Ovary (tissue), 9 donors: ENCODE data around the gene RGS9BP. TPM values are rescaled to one million over a fixed set of nuclear protein-coding genes. Genes with fewer than 3 reads are reported as not detected.

Experiments
- DNase-seq, 5 donors: peaks; one replicate each; pipeline ENCODE4 v3.0.0-alpha.2; 2019 to 2020
- H3K27ac ChIP-seq, 2 donors: fragments of 200-600 bp; one replicate each; pipeline versions ENCODE4 v1.5.1 to v1.8.0; 2019 to 2022
- H3K27me3 ChIP-seq: fragments of 200-600 bp; one replicate; pipeline ENCODE4 v1.8.0; 2022
- H3K36me3 ChIP-seq: fragments of 200-600 bp; sonication (generic); one replicate; pipeline ENCODE4 v1.5.1; 2019
- H3K4me1 ChIP-seq: one replicate; pipeline ENCODE4 v1.8.1; 2013; ENCODE audit warnings: mild to moderate bottlenecking, moderate library complexity; ENCODE audit not compliant: insufficient read depth
- H3K4me3 ChIP-seq: fragments of 200-600 bp; sonication (generic); one replicate; pipeline ENCODE4 v1.5.1; 2017
- H3K9me3 ChIP-seq, 2 donors: fragments of 200-600 bp in 1 of 2; sonication (generic) in 1 of 2; one replicate each; pipeline versions ENCODE4 v1.5.1 to v1.8.1; 2013 to 2019; ENCODE audit warnings: mild to moderate bottlenecking in 1 of 2, moderate library complexity in 1 of 2
- EP300 ChIP-seq: sonication (generic); formaldehyde crosslinking; IDR thresholded peaks from one replicate; pipeline ENCODE4 v1.6.1; 2017; ENCODE audit warnings: antibody characterized with exemption
- POLR2A ChIP-seq: fragments of 450-650 bp; IDR thresholded peaks from one replicate; pipeline ENCODE4 v1.6.1; 2017; ENCODE audit warnings: antibody characterized with exemption, mild to moderate bottlenecking, moderate library complexity
- WGBS, 3 donors: extraction: QIAGEN DNeasy Blood & Tissue Kit in 1 of 3; methylation state at CpG; one replicate each; pipeline versions ENCODE4 v1.1.5 to v1.1.7; 2013 to 2017; 5-methylcytosine and 5-hydroxymethylcytosine counted together
- intact Hi-C, 4 donors: fragments of 100-400 bp; cut with DNase I; formaldehyde crosslinking; loops; one replicate each; pipeline versions ENCODE4 v1.11.0 to v1.15.1; 2022 to 2023
- polyA plus RNA-seq, 2 donors: library from polyadenylated mRNA; stranded (reverse); fragments of 200-250 nt in 1 of 2; fragments of 350-450 nt in 1 of 2; fragmentation: Illumina TruSeq in 1 of 2; extraction: RNeasy Lipid Tissue Mini Kit (QIAGEN cat#74804) in 1 of 2; gene quantifications; one replicate each; pipeline ENCODE4 v1.2.3, GENCODE V29; 2013 to 2014
- total RNA-seq, 7 donors: library from RNA; depleted of rRNA in 2 of 7; stranded (reverse); fragments of >200 nt in 2 of 7; fragmentation: NEBNext Ultra II Directional in 3 of 7; extraction: Animal tissue kit (Norgen Biotek cat#: 25700) in 3 of 7; gene quantifications; one replicate each; pipeline versions ENCODE4 v1.1.0 to v1.2.4, GENCODE V29; 2016 to 2023
- TF ChIP-seq, protein P1 (sequence below), 3 donors: fragments of 450-650 bp in 2 of 3; fragments of 200-600 bp in 1 of 3; IDR thresholded peaks; one replicate each; pipeline versions ENCODE4 v1.5.1 to v1.8.0; 2016 to 2022; ENCODE audit warnings: antibody characterized with exemption in 3 of 3, mild to moderate bottlenecking in 1 of 3
- donor health status: DM: no; HTN: no; CAD: no; lungs with moderate emphysema.
- donor health status: DM: no; HTN: no; CAD: no.
- donor health status: Bipolar disorder and iron deficiency.
- donor health status: DM: yes; HTN: yes; CAD: no.
- donor health status: DM: no; HTN: no; CAD: no.
- donor health status: DM: yes; HTN: yes; CAD: no.

RGS9BP gene
- total and polyA plus RNA-seq, 9 donors: 0.06 to 0.31 (median 0.16) TPM; not detected in 5

DNA sequence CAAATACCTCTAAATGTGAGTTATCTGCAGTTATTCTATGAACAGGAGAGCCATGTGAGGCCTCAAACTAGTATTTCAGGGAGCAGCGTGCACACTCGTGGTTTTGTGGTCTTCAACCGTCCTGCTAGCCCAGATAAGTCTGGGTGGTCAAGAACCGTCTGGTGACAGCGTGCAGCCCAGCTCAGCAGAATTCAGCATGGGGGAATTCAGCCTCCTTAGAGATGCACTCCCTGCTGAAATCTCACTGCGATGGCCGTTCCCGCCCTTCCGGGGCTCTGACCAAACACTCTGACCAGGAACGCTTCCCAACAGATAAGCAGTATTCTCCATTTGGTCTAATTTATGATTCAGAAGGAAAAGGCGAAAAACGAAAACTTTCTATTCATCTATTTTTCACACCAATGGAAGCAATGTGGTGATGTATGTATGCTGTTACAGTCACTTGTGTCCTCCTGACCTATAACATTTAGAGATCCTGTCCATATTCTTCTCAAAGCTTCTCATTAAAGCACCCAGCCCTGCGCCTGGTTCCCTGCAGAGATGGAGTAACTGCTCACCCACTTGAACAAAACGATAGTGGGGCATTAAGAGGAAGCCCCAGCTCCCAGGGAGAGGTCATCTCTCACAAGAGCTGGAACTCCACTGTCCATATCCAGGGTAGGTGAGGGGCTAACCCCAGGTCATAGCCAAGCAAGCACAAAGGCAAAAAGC, 3.6 kb upstream of the RGS9BP start:
- Histone ChIP-seq H3K36me3 (no peaks in the 10 kb centered on the region), H3K27me3 (peaks cover 5% of the 10 kb centered on the region), H3K9me3 (no peaks in the 10 kb centered on the region), H3K4me3 (no peak overlapping the region), H3K27ac (no peak overlapping the region), H3K4me1 (peaks cover 2% of the 10 kb centered on the region)
- intact Hi-C loops: no loop called here
- 71 to 85% (median 78%) methylated on average over 14 of the region's 14 CpGs for WGBS, 3 donors
- TF ChIP-seq EP300: no peak
- TF ChIP-seq, protein P1, sequence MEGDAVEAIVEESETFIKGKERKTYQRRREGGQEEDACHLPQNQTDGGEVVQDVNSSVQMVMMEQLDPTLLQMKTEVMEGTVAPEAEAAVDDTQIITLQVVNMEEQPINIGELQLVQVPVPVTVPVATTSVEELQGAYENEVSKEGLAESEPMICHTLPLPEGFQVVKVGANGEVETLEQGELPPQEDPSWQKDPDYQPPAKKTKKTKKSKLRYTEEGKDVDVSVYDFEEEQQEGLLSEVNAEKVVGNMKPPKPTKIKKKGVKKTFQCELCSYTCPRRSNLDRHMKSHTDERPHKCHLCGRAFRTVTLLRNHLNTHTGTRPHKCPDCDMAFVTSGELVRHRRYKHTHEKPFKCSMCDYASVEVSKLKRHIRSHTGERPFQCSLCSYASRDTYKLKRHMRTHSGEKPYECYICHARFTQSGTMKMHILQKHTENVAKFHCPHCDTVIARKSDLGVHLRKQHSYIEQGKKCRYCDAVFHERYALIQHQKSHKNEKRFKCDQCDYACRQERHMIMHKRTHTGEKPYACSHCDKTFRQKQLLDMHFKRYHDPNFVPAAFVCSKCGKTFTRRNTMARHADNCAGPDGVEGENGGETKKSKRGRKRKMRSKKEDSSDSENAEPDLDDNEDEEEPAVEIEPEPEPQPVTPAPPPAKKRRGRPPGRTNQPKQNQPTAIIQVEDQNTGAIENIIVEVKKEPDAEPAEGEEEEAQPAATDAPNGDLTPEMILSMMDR (IDR thresholded peaks at IDR 0.05): no peak
- no peak for TF ChIP-seq POLR2A
- DNase-seq: no peak

DNA sequence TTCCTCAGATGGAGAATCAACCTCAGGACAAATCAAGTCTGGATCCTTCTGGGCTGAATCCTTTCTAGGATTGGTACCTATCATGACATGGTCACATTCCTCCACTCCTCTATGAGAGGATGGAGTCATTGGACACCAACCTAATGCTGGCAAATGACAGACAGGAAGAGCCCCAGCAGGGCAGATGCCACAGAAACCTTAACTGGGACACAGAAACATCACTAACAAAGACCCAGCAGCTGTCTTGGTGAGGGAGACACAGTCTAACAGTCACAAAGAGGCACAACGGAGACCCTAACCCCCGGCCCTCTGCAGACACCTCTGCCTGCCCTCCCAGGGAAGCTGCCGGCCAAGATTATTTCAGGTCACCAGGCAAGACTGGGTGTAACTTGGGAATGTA, 2.8 kb upstream of the RGS9BP start:
- TF ChIP-seq POLR2A (no peak), EP300 (no peak)
- TF ChIP-seq, protein P1 (IDR thresholded peaks at IDR 0.05): no peak
- H3K4me1 ChIP-seq: peaks cover 2% of the 10 kb centered on the region
- H3K27me3 ChIP-seq: peaks cover 7% of the 10 kb centered on the region
- no peak overlapping the region for H3K27ac ChIP-seq
- no peak overlapping the region for H3K4me3 ChIP-seq
- no peaks in the 10 kb centered on the region for H3K36me3 ChIP-seq
- no peak for DNase-seq
- WGBS, 3 donors: 86 to 97% (median 93%) methylated on average over 3 of the region's 3 CpGs
- no peaks in the 10 kb centered on the region for H3K9me3 ChIP-seq
- intact Hi-C loops: no loop called here

DNA sequence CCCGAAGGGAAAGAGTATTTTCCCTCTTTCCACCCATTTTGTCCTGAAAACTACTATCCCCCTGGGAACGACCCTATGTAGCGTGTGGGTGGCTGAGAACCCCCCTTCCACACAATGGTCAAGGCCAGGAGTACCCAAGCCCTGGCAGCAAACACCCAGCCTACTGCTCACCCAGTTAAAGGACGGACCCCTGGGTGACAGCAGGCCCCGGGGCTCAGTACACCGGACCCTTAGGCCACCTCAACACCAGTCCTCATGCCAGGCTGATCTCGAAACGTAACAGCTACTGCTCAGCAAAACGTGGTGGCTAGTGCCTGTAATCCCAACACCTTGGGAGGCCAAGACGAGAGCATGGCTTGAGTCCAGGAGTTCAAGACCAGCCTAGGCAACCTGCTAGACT, 2.1 kb upstream of the RGS9BP start:
- Histone ChIP-seq H3K27ac (no peak overlapping the region), H3K4me3 (no peak overlapping the region), H3K27me3 (peaks cover 7% of the 10 kb centered on the region), H3K36me3 (no peaks in the 10 kb centered on the region), H3K9me3 (no peaks in the 10 kb centered on the region), H3K4me1 (peaks cover 2% of the 10 kb centered on the region)
- TF ChIP-seq POLR2A: no peak
- TF ChIP-seq, protein P1 (IDR thresholded peaks at IDR 0.05): no peak
- no peak for TF ChIP-seq EP300
- intact Hi-C loops: no loop called here
- DNase-seq: no peak
- WGBS, 3 donors: 85 to 87% (median 86%) methylated on average over 10 of the region's 10 CpGs

DNA sequence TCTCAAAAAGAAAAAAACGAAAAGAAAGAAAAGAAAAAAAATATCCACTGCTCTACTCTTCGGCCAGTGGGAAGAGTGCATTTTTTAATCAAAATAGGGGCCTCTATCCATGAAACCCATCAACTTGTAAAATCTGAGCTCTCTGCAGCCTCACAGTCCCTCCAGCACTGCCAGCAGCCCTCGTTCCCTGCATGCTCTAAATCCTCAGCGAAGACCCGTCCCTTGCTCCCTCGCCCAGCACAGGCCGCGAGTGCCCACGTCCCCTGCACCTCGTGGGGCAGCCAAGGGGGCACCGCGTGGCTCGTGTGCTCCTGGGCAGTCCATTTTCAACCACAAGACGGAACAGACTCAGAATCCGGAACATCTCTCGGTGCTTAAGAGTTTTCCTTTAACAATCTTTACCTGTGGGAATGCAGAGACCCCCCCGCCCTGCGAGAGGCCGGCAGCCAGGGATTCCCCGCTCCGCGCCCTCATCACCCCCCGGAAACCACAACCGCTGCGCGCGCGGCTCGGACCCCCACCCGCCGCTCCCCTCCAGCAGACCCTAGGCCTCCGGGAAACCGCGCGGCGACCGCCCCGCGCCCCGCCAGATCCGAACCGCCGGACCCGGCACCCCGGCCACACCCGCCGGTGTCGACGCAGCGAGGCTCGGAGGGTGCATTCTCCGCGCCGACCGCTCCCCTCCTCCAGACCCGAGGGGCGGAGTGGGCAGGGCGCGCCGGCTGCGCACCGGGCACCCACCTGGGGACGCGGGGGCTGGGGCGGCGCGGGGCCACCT, 1.3 kb upstream of the RGS9BP start:
- peak in 1 of 5 donors; percentile 14 for DNase-seq
- intact Hi-C loops: no loop called here
- Histone ChIP-seq H3K36me3 (no peaks in the 10 kb centered on the region), H3K27me3 (peaks cover 7% of the 10 kb centered on the region), H3K4me1 (peaks cover 2% of the 10 kb centered on the region), H3K9me3 (no peaks in the 10 kb centered on the region), H3K27ac (peak overlapping the region in 1 of 2 donors; percentile 43), H3K4me3 (peak overlapping the region; percentile 76)
- TF ChIP-seq, protein P1 (IDR thresholded peaks at IDR 0.05): peak in 1 of 3 donors; percentile 18
- no peak for TF ChIP-seq POLR2A
- 1% methylated on average over 42 to 67 of the region's 67 CpGs for WGBS, 3 donors
